ENCODE data around the gene TAX1BP3.
"Not testable (repeated sequence)": the region's sequence is repeated elsewhere in the genome, so short reads cannot be mapped to it uniquely, and the experiment has no call there.

TAX1BP3 gene

GRCh38 chr17:3668279-3669084 lies at the start of gene TAX1BP3, which contains the start of gene EMC6:
TAX1BP3 (minus strand) TSS chr17:3668578; CDS start chr17:3668526, 52 bp downstream.
EMC6 (plus strand) TSS chr17:3668812; CDS start chr17:3669147, 335 bp downstream.
- peak; percentile 97 for DNase-seq

- DNase-seq = no peak
Measured at GRCh38 chr17:3715296-3715695, 46.9 kb upstream of the TAX1BP3 start.

- no peak for DNase-seq
Measured at GRCh38 chr17:3712811-3713463, 44.6 kb upstream of the TAX1BP3 start.

- DNase-seq = no peak
Measured at GRCh38 chr17:3710951-3711383, 42.6 kb upstream of the TAX1BP3 start.

GRCh38 chr17:3708366-3708765 lies 40.0 kb upstream of the TAX1BP3 start:
- DNase-seq = no peak

- DNase-seq = not testable (repeated sequence)
Measured at GRCh38 chr17:3705718-3705984, 37.3 kb upstream of the TAX1BP3 start.

- DNase-seq = no peak
Measured at GRCh38 chr17:3704931-3705717, 36.7 kb upstream of the TAX1BP3 start.

GRCh38 chr17:3702041-3702539 lies 33.7 kb upstream of the TAX1BP3 start:
- DNase-seq = not testable (repeated sequence)

GRCh38 chr17:3699951-3700350 lies 31.6 kb upstream of the TAX1BP3 start:
- no peak for DNase-seq

- no peak for DNase-seq
Measured at GRCh38 chr17:3698139-3698538, 29.8 kb upstream of the TAX1BP3 start.

- DNase-seq = no peak
Measured at GRCh38 chr17:3697103-3697476, 28.7 kb upstream of the TAX1BP3 start.

GRCh38 chr17:3695723-3696411 lies 27.5 kb upstream of the TAX1BP3 start, which contains the start of gene P2RX5:
P2RX5 (minus strand) TSS chr17:3696155; CDS start chr17:3696005, 150 bp downstream.
- no peak for DNase-seq

GRCh38 chr17:3695129-3695722 lies 26.8 kb upstream of the TAX1BP3 start:
- no peak for DNase-seq

- DNase-seq = no peak
Measured at GRCh38 chr17:3693829-3694231, 25.5 kb upstream of the TAX1BP3 start.

GRCh38 chr17:3693141-3693540 lies 24.8 kb upstream of the TAX1BP3 start:
- no peak for DNase-seq

GRCh38 chr17:3692346-3692745 lies 24.0 kb upstream of the TAX1BP3 start:
- DNase-seq = no peak

- no peak for DNase-seq
Measured at GRCh38 chr17:3691617-3692067, 23.3 kb upstream of the TAX1BP3 start.

- DNase-seq = no peak
Measured at GRCh38 chr17:3690094-3690715, 21.8 kb upstream of the TAX1BP3 start.

GRCh38 chr17:3689262-3690093 lies 21.1 kb upstream of the TAX1BP3 start:
- DNase-seq = no peak

- DNase-seq = no peak
Measured at GRCh38 chr17:3688852-3689261, 20.5 kb upstream of the TAX1BP3 start.

Data from GOT3 (cell line).